HepG2 (cell line): ENCODE results near the gene BABAM1. TPM values are rescaled to one million over a fixed set of nuclear protein-coding genes. Genes with fewer than 3 reads are reported as not detected.

Experiments used
- ATAC-seq: fragments of 200-7000 bp; cut with Tn5 transposase; 3 replicates; pipeline ENCODE4 v1.9.1; 2020; ENCODE audit warnings: mild to moderate bottlenecking, moderate library complexity
- BruUV-seq: library from RNA; stranded (reverse); fragments of 400-500 nt; replicated peaks from 2 replicates; lab custom pipeline; 2021; lab: Mats Ljungman, UMichigan
- CTCF ChIA-PET: fragments of 300-600 bp; formaldehyde crosslinking; extraction: SDS; loops from one replicate; lab custom pipeline; 2021; ENCODE audit warnings: low total read pairs, inconsistent platforms, low intra/inter-chr PET ratio; lab: Yijun Ruan, JAX
- POLR2A ChIA-PET: fragments of 350-600 bp; sonication (Branson Sonifier 250); formaldehyde crosslinking; loops from one replicate; lab custom pipeline; 2020; ENCODE audit warnings: antibody characterized with exemption, inconsistent platforms; lab: Yijun Ruan, JAX
- DNase-seq: peaks from one replicate; pipeline ENCODE4 v3.0.0-alpha.2; 2015; ENCODE audit warnings: low spot score
- FAIRE-seq: peaks from 3 replicates; lab custom pipeline; 2011; peaks lifted over from hg19 to GRCh38; lab: Jason Lieb, UNC
- H2AFZ ChIP-seq: one replicate; pipeline ENCODE4 v1.6.1; 2011; ENCODE audit warnings: low read length, inconsistent platforms
- H3K27ac ChIP-seq: fragments of 300-600 bp; 3 replicates; pipeline ENCODE4 v1.8.0; 2011; ENCODE audit warnings: mixed run types, mild to moderate bottlenecking, mixed read lengths, low read length, inconsistent platforms; ENCODE audit not compliant: insufficient read depth; ENCODE audit errors: extremely low read length
- H3K27me3 ChIP-seq, 2 experiments: fragments of 200-600 bp in 1 of 2; 2 replicates in 1 of 2; 3 replicates in 1 of 2; pipeline versions ENCODE4 v1.6.0 to v1.8.0; 2011; ENCODE audit warnings: low read length in 2 of 2, mild to moderate bottlenecking in 2 of 2, moderate library complexity in 2 of 2, inconsistent platforms in 1 of 2; ENCODE audit not compliant: insufficient read depth in 2 of 2, control insufficient read depth in 1 of 2
- H3K36me3 ChIP-seq, 2 experiments: fragments of 200-600 bp in 1 of 2; replicated peaks in 1 of 2; 2 replicates in 1 of 2; 3 replicates in 1 of 2; pipeline versions ENCODE4 v1.5.1 to v1.8.0; 2011; ENCODE audit warnings: low read length in 2 of 2, inconsistent platforms in 1 of 2; ENCODE audit not compliant: insufficient read depth in 2 of 2, control insufficient read depth in 1 of 2
- H3K4me1 ChIP-seq: 2 replicates; pipeline ENCODE4 v1.5.1; 2012; ENCODE audit warnings: low read length, inconsistent platforms; ENCODE audit not compliant: insufficient read depth
- H3K4me2 ChIP-seq: 2 replicates; pipeline ENCODE4 v1.6.0; 2011; ENCODE audit warnings: low read depth, low read length, inconsistent platforms
- H3K4me3 ChIP-seq, 3 experiments: fragments of 200-600 bp in 1 of 3; sonication (generic), shearing (Covaris generic) in 1 of 3; replicated peaks in 1 of 3; 2 replicates each; pipeline ENCODE4 v1.5.1; 2011 to 2016; ENCODE audit warnings: low read length in 3 of 3, inconsistent platforms in 2 of 3, low read depth in 2 of 3, mild to moderate bottlenecking in 2 of 3, control low read depth in 1 of 3, mixed read lengths in 1 of 3; ENCODE audit not compliant: insufficient read depth in 1 of 3
- H3K79me2 ChIP-seq: one replicate; pipeline ENCODE4 v1.6.1; 2011; ENCODE audit warnings: low read length, inconsistent platforms; ENCODE audit not compliant: insufficient read depth
- H3K9ac ChIP-seq: 2 replicates; pipeline ENCODE4 v1.6.0; 2011; ENCODE audit warnings: mild to moderate bottlenecking, low read depth, low read length, inconsistent platforms; ENCODE audit not compliant: insufficient read depth
- H3K9me3 ChIP-seq: 2 replicates; pipeline ENCODE4 v1.5.1; 2012; ENCODE audit warnings: mild to moderate bottlenecking, low read length
- H4K20me1 ChIP-seq: 2 replicates; pipeline ENCODE4 v1.6.0; 2011; ENCODE audit warnings: inconsistent platforms, mild to moderate bottlenecking, low read length, moderate library complexity; ENCODE audit not compliant: insufficient read depth
- AGO1 ChIP-seq: fragments of 200-400 bp; formaldehyde crosslinking; IDR thresholded peaks from 2 replicates; pipeline ENCODE4 v1.6.1; 2017; ENCODE audit warnings: mild to moderate bottlenecking, low read depth, low read length, moderate library complexity; ENCODE audit not compliant: poor library complexity, severe bottlenecking
- AGO2 ChIP-seq: fragments of 200-400 bp; formaldehyde crosslinking; optimal IDR thresholded peaks from 2 replicates; pipeline ENCODE3; 2017; ENCODE audit warnings: mild to moderate bottlenecking, low read depth, low read length, moderate library complexity
- FOXM1 ChIP-seq: sonication (generic); formaldehyde crosslinking; IDR thresholded peaks from 2 replicates; pipeline ENCODE4 v1.5.0; 2020; ENCODE audit warnings: missing genetic modification reagents
- HOXA9 ChIP-seq: sonication (generic); formaldehyde crosslinking; IDR thresholded peaks from 2 replicates; pipeline ENCODE4 v1.8.1; 2022; ENCODE audit warnings: missing genetic modification reagents, mild to moderate bottlenecking, moderate library complexity, borderline replicate concordance
- IRX3 ChIP-seq: sonication (generic); formaldehyde crosslinking; IDR thresholded peaks from 2 replicates; pipeline ENCODE4 v1.8.1; 2023; ENCODE audit warnings: mild to moderate bottlenecking, low read depth, missing genetic modification reagents, borderline replicate concordance
- POLR2G ChIP-seq: fragments of 200-400 bp; formaldehyde crosslinking; IDR thresholded peaks from 2 replicates; pipeline ENCODE4 v1.6.1; 2018; ENCODE audit warnings: mild to moderate bottlenecking, low read depth, low read length, moderate library complexity
- RBFOX2 ChIP-seq: fragments of 200-400 bp; formaldehyde crosslinking; IDR thresholded peaks from 2 replicates; pipeline ENCODE4 v1.6.1; 2017; ENCODE audit warnings: low read depth, mild to moderate bottlenecking, low read length
- SP4 ChIP-seq: sonication (generic); formaldehyde crosslinking; IDR thresholded peaks from 2 replicates; pipeline ENCODE4 v1.8.1; 2023; ENCODE audit warnings: mild to moderate bottlenecking, missing genetic modification reagents
- ZFX ChIP-seq: sonication (generic); formaldehyde crosslinking; IDR thresholded peaks from 2 replicates; pipeline ENCODE4 v1.4.0; 2020; ENCODE audit warnings: mild to moderate bottlenecking, low read depth, missing genetic modification reagents, moderate library complexity
- ZNF674 ChIP-seq: sonication (generic); formaldehyde crosslinking; IDR thresholded peaks from 2 replicates; pipeline ENCODE4 v1.5.0; 2020; ENCODE audit warnings: low read depth, mild to moderate bottlenecking, missing genetic modification reagents
- WGBS: methylation state at CpG from one replicate; pipeline ENCODE4 v1.1.6; 2017; ENCODE audit warnings: low lambda C conversion rate; 5-methylcytosine and 5-hydroxymethylcytosine counted together
- in situ Hi-C: cut with HindIII; loops from 2 replicates; pipeline ENCODE4 v1.10.0; 2017; ENCODE audit warnings: low pct_unique_long_range_greater_than_20kb; ENCODE audit not compliant: extremely low pct_ligation_motif_present
- intact Hi-C: fragments of 100-400 bp; cut with micrococcal nuclease; formaldehyde crosslinking; loops from one replicate; pipeline ENCODE4 v1.10.0; 2022; ENCODE audit not compliant: unreplicated experiment
- polyA plus RNA-seq, 8 experiments: library from polyadenylated mRNA; depleted of rRNA in 3 of 8; stranded (reverse) in 7 of 8; unstranded in 1 of 8; fragments of >200 nt; fragmentation: Illumina TruSeq in 4 of 8; extraction: Trizol in 4 of 8; gene quantifications; 2 replicates each; pipeline versions ENCODE4 v1.2.1 to v1.2.3, GENCODE V29; 2011 to 2016; ENCODE audit warnings: low read depth in 4 of 8, missing spikeins in 1 of 8, mixed read lengths in 1 of 8; ENCODE audit not compliant: insufficient read depth in 1 of 8
- total RNA-seq, 5 experiments: library from RNA; depleted of rRNA; stranded (reverse); fragments of >200 nt; fragmentation: Illumina TruSeq; extraction: Trizol; gene quantifications; 2 replicates each; pipeline ENCODE4 v1.2.3, GENCODE V29; 2016; ENCODE audit warnings: low read depth in 1 of 5
- TF ChIP-seq, protein P1 (sequence below): sonication (generic); formaldehyde crosslinking; IDR thresholded peaks from 2 replicates; pipeline ENCODE4 v1.4.0; 2020; ENCODE audit warnings: missing genetic modification reagents, mild to moderate bottlenecking, borderline replicate concordance

Gene BABAM1
- total and polyA plus RNA-seq, 2 of the 13 experiments (the other 11 are each of a cell fraction or from before 2014, with no cell fraction given) = 70.0 to 82.0 TPM

- Histone ChIP-seq H3K9ac (no peak overlapping the region), H3K4me1 (peaks cover 23% of the 10 kb centered on the region)
- DNase-seq (no peak), FAIRE-seq (no peak)
- no TSS peak for BruUV-seq
- intact Hi-C loops = loop anchor here (5.0 kb wide), 1 partner anchor 37 kb away; the partner anchor contains the start of gene BABAM1
- TF ChIP-seq ZNF674 (CRISPR knock-in tag) = no peak
- TF ChIP-seq ZFX (CRISPR knock-in tag) = 0 out of 2 replicates have a peak, but pooled peaks have one; percentile 32
- no peak for TF ChIP-seq HOXA9 (CRISPR knock-in tag)
- peak; percentile 25; the same call in 1 of the 2 replicates for TF ChIP-seq POLR2G
- TF ChIP-seq, protein P1, sequence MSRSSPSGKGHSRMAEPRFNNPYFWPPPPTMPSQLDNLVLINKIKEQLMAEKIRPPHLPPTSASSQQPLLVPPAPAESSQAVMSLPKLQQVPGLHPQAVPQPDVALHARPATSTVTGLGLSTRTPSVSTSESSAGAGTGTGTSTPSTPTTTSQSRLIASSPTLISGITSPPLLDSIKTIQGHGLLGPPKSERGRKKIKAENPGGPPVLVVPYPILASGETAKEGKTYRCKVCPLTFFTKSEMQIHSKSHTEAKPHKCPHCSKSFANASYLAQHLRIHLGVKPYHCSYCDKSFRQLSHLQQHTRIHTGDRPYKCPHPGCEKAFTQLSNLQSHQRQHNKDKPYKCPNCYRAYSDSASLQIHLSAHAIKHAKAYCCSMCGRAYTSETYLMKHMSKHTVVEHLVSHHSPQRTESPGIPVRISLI (CRISPR knock-in tag) = no peak
- TF ChIP-seq, all 625 proteins: peak for 2
- no peak overlapping the region for H2AFZ ChIP-seq
- POLR2A ChIA-PET = interaction anchor here (1.1 to 8.5 kb wide), 3 partner anchors 11 to 18 kb away, joined by 3 to 178 read pairs (median 8); partner anchors contain the start of gene USE1
- H3K79me2 ChIP-seq = peaks cover 13% of the 10 kb centered on the region
- H3K9me3 ChIP-seq = no peaks in the 10 kb centered on the region
- H3K36me3 ChIP-seq = peaks cover 11 to 32% of the 10 kb centered on the region in 2 experiments
- CTCF ChIA-PET = no interaction called here
- peaks cover 4% of the 10 kb centered on the region; the same call in 1 of the 2 replicates for H4K20me1 ChIP-seq
- H3K4me2 ChIP-seq = no peak overlapping the region
- in situ Hi-C loops = no loop called here
- WGBS = 92% methylated on average over 2 of the region's 3 CpGs
- no peak for ATAC-seq
- no peak overlapping the region for H3K4me3 ChIP-seq
- H3K27me3 ChIP-seq = no peaks in the 10 kb centered on the region; a peak in 1 of 5 replicates
- no peak overlapping the region for H3K27ac ChIP-seq
Observed at GRCh38 chr19:17229890-17230289, 37.4 kb upstream of the BABAM1 start.

GRCh38 chr19:17232258-17232657 lies 35.0 kb upstream of the BABAM1 start:
- POLR2A ChIA-PET = interaction anchor here (3.4 to 8.5 kb wide), 2 partner anchors 8 to 17 kb away, joined by 12 to 178 read pairs; partner anchors contain the start of gene USE1
- peaks cover 4% of the 10 kb centered on the region; the same call in 1 of the 2 replicates for H4K20me1 ChIP-seq
- no peak overlapping the region for H3K9ac ChIP-seq
- ATAC-seq = no peak
- no peak for DNase-seq
- FAIRE-seq = no peak
- H3K4me3 ChIP-seq = no peak overlapping the region
- over 99% methylated on average over 23 of the region's 25 CpGs for WGBS
- H3K36me3 ChIP-seq = peaks cover 15 to 43% of the 10 kb centered on the region in 2 experiments
- no peak overlapping the region for H2AFZ ChIP-seq
- H3K27ac ChIP-seq = no peak overlapping the region
- in situ Hi-C loops = no loop called here
- peaks cover 28% of the 10 kb centered on the region for H3K4me1 ChIP-seq
- H3K27me3 ChIP-seq = no peaks in the 10 kb centered on the region
- no peak overlapping the region for H3K4me2 ChIP-seq
- H3K9me3 ChIP-seq = no peaks in the 10 kb centered on the region
- no peak for TF ChIP-seq FOXM1
- 0 out of 2 replicates have a peak, but pooled peaks have one; percentile 14 for TF ChIP-seq POLR2G
- peak; percentile 60 for TF ChIP-seq AGO1
- no peak for TF ChIP-seq IRX3 (CRISPR knock-in tag)
- TF ChIP-seq AGO2 = peak; percentile 97
- peak; percentile 78 for TF ChIP-seq RBFOX2
- TF ChIP-seq SP4 = no peak
- BruUV-seq = no TSS peak
- CTCF ChIA-PET = no interaction called here
- peaks cover 10% of the 10 kb centered on the region for H3K79me2 ChIP-seq
- intact Hi-C loops = no loop called here
